GM21717 (cell line): ENCODE data around the gene MCF2.
"Not testable (repeated sequence)": the region's sequence is repeated elsewhere in the genome, so short reads cannot be mapped to it uniquely, and the experiment has no call there.

Experiments used
- ATAC-seq: cut with Tn5 transposase; IDR thresholded peaks from one replicate; pipeline ENCODE4 v1.9.1; 2021; ENCODE audit warnings: mild to moderate bottlenecking, moderate library complexity; ENCODE audit not compliant: unreplicated experiment

The MCF2 gene, protein sequence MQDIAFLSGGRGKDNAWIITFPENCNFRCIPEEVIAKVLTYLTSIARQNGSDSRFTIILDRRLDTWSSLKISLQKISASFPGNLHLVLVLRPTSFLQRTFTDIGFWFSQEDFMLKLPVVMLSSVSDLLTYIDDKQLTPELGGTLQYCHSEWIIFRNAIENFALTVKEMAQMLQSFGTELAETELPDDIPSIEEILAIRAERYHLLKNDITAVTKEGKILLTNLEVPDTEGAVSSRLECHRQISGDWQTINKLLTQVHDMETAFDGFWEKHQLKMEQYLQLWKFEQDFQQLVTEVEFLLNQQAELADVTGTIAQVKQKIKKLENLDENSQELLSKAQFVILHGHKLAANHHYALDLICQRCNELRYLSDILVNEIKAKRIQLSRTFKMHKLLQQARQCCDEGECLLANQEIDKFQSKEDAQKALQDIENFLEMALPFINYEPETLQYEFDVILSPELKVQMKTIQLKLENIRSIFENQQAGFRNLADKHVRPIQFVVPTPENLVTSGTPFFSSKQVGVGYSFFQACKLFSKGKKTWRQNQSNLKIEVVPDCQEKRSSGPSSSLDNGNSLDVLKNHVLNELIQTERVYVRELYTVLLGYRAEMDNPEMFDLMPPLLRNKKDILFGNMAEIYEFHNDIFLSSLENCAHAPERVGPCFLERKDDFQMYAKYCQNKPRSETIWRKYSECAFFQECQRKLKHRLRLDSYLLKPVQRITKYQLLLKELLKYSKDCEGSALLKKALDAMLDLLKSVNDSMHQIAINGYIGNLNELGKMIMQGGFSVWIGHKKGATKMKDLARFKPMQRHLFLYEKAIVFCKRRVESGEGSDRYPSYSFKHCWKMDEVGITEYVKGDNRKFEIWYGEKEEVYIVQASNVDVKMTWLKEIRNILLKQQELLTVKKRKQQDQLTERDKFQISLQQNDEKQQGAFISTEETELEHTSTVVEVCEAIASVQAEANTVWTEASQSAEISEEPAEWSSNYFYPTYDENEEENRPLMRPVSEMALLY

DNA sequence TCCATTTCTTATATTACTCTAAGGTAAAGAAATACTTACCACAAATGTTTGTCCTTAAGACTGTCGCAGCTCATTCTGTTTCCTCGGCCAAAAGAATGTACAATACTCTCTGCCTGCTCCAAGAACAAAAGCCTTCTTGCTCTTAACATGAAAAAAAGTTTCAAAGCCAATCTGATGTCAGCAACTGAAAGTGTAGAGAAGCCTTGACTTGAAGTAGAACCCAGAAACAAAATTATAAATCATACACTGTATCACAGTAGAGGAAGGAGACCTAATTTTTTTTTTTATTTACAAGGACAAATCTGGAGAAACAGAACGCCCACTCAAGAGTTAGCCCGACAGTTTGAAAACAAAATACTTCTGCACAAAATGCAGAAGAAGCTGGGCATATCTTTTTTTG lies at the start of gene MCF2:
MCF2 (minus strand) TSS at position 101 of the 400 bp plus-strand sequence. CDS start 56,423 bp downstream, outside the sequence.
- no peak for ATAC-seq

DNA sequence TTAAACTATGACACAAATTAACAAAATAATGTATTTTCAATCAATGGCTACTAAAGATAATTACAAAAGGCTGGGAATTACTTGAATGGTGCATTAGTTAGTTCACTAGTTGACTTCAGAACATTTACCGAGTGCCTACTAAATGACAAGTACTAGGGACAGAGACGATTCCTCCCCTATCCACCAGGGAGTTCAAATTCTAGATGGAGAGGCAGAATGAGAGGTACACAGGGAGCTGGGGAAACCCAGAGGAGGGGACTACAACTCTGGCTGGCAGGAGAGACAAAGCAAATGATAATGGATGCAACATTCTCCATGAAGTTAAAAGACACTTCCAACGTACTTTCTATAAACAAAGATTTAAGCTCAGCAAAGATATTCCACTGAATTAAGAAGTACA lies 43.1 kb upstream of the MCF2 start:
- ATAC-seq, result no peak

DNA sequence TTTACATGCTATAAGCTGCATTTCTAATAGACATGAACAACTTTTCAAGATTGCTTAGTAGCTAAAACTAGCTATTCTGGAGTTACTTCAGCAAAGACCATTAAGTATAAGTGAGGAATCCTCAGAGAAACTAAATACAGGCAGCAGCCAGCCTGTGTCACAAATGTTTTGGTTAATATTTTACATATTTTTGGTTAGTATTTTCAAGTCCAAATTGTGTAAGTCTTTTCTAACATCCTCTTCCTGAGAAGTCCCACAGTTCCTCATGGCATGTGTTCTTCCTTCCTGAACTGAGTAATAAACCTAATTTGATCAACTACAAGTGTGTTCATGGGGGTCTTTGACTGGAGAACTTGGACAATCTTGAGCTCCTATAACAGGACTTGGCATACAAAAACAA lies 42.4 kb upstream of the MCF2 start:
- ATAC-seq, result no peak

DNA sequence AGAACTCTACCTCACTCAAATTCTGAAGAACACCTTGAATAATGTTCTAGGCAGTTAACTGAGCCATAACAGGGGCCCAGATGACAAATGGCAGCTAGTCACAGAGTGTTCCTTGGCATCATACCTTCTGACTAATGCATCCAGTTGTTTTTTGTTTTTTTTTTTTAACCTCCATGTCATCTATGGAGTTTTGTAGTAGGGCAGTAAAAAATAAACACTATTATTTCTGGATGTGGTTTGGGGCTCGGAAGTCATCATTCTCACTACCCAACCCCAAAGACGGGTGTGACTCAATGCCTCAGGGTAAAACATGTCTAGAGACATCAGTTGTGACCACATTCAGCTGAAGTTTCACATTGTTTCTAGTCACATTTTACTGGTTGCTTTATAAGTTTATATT lies 31.2 kb upstream of the MCF2 start:
- ATAC-seq, result peak; percentile 91

DNA sequence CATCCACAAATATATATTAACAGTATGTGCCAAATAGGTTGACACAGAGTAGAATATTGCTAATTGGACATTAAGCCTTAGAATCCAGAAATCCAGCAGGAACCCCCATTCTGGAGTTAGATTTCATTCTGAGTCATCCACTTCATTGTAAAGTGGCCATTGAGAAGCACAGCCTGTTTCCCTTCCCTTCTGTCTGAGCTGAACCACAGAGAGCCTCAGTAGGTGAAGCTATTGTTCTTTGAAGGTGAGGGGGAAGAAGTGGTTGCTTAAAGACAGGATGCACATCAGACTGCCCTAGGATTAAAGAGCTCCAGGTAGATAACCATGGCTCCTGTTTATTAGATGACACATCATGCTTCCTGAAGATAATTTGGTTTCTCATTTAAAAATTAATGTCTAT lies 30.6 kb upstream of the MCF2 start:
- peak; percentile 67 for ATAC-seq

DNA sequence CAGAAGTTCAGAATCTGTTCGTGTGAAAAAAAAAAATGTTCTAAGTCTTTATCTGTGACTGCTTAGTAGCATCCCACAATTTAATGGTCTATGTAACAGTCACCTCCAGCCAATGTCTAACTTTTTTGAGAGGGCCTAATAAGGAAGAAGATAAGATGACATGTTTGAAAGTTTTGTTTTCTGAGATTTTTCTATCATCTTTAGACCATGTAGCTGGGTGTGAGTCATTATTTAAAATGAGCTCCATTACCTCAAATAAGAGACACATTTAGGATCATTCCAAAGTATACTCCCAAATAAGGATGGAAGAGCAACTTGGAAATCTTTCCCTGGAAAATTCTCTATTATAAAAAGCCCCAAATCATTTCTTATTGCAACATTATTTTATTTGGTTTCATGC lies 28.2 kb upstream of the MCF2 start:
- ATAC-seq, result no peak

DNA sequence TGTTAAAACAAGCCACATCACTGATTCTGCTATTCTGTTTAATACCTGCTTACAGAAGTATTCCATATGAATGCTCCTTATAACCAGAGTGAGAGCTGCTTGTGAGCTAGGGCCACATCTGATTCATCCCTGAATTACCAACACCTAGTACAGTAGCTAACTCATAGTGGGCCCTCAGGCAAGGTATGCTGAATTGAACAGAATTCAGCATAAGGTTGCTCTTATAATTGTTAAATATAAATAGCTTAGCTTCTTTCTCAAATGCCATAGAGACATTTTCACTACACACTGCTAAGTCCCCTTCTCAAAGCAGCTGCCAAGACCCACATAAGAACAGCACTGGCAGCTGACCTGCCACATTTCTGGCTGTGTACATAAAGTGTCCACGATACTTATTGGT lies 27.0 kb upstream of the MCF2 start:
- ATAC-seq, result no peak

DNA sequence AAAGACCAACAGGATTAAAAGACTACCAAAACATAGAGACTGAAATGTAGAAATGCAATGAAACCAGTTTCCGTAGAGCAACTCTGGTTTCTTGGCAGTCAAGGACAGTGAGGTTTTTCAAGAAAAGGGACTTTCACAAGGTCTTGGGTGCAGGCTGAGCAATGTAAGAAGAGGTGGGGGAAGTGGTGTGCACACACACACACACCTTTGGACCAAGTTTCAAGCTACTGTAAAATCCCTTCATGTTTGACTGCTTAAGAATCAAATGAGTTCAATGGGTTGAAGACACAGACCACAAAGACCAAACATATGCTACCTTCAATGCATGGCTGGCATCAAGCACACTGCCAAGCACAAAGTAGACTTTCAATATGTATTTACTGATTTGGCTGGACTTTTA lies 17.8 kb upstream of the MCF2 start:
- peak; percentile 92 for ATAC-seq

DNA sequence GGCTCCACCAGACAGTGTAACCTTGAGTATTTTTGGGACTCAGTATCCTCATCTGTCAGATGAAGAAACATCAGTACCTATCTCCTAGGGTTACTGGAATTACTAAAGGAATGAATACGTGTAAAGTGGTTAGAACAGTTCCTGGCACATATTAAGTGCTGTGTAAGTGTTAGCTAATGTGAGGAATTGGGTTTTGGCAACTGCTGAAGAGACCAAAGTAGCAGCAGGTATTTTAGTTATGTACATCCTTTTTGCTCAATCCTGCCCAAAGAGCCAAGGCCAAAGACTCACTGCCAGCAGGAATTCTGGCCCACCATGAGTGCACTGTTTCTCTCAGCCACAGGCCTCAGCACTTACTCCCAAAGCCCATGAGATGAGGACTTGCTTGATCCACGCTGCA lies 16.7 kb upstream of the MCF2 start:
- ATAC-seq, result no peak

DNA sequence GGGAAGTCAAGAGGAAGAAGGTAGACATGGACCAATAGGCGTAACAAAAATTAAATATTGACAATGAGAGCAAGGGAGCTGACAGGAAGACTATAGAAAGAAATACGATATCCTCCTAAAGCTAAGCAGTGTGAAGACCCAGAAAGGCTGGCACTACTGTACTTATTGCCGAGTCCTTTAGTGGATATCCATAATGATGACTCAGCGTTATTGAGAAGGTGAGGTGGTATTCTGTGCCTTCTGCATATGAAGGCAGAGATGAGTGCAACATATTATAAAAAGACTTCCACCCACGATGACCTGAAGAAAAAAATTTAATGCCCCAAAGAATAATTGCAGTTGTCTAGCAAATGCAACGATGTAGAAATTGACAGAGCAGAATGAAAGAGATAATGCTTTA lies 13.0 kb upstream of the MCF2 start:
- no peak for ATAC-seq

DNA sequence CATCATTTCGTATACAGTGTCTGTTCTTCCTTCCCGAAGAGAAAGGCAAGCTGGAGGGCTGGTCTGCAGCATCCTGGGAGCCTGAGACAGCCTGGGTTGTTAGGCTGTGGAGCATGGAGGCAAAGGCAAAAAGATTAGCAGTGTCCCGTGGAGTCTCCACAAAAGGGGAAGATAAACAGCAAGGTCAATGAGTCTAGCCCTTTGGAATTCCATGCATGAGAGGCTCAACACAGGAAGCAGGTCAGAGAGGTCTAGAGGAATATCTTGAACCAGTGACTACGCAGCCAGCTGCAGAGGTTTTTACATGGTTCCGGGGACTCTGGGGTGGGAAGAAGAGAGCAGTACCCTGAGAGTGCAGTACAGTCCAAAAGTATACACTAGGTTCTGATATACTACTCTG lies 12.2 kb upstream of the MCF2 start:
- ATAC-seq, result no peak

DNA sequence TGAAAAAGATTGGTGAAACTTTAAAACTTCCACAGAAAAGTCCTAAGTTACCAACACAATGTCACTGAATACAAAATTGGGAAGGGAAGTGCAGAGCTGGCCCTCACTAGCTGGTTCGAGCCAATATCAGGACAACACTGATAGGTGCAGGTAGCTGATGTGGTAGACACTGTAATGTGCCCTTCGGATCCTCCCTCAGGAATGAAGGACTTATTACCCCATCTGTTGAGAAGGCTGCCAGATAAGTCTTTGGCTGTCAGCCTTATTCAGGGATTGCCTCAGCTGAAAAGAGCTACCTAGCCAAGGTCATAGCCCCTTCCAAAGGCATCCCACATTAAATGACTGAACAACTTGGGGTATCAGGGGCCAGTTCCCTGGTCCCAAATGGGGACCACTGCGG lies 5.3 kb downstream of the MCF2 start:
- no peak for ATAC-seq

DNA sequence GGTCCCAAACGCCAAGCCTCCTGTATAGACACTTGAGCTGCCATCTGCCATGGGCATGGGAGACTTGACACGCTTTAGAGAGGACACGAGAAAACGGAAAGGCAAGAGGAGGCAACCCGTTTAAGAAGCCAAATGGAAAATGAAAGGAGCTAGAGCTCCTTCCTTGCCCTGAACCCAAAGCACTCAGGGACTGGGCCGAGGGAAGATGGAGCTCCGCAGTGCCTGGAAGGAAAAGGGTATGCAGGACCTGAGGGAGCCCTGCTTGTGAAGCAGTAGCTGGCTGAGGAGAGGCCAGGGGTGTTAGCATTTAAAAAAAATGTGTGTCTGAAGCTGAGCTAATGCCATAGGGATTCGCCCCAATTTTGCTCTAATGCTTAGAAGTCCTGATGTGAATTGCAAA lies 15.1 kb downstream of the MCF2 start:
- no peak for ATAC-seq

DNA sequence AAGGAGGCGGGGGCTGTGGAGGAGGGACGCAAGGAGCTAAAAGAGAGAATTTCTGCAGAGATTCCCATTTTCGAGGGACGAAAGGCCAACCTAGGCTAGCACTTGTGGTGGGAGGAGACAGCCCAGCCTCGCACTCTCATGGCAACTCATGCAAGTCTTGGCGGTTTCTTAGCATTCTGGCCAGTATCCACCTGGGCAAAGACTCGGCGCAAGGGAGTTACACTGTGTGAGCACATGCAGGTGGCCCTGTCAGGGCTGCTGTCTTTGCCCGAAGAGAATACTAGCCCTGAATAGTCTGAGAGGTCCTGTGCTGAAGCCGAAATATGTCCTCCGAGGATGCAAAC lies 15.5 kb downstream of the MCF2 start:
- ATAC-seq, result no peak

DNA sequence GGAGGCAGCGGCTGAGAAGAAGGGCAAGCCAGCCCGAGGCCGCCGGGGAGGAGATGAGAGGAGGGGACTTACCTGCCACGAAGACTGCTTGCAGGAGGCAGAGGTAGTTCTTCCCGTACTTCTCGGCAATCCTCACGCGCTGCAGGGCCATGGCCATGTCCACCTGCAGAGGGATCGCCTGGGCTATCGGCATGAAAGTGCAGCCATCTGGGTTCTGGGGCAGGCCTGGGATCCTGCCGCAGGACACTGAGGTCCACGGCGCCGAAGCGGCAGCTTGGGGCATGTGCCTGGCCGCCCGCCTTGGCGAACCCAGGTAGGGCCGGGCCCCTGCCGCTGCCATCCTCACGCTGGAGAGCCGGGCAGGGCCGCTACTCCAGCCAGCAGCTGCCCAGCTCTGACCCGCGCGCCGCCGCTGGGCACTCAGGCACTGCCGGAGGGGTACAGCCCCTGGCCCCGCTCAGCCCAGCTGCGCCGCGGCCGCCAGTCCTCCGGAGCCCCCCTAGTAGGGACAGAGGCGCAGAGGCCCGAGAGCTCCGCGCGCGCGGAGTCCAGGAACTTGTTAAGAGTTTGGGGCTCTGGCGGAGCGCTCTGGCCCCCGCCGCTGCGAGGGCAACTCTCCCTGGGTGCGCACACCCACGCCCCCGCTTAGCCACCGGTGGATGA lies 16.0 kb downstream of the MCF2 start:
- ATAC-seq, result no peak

DNA sequence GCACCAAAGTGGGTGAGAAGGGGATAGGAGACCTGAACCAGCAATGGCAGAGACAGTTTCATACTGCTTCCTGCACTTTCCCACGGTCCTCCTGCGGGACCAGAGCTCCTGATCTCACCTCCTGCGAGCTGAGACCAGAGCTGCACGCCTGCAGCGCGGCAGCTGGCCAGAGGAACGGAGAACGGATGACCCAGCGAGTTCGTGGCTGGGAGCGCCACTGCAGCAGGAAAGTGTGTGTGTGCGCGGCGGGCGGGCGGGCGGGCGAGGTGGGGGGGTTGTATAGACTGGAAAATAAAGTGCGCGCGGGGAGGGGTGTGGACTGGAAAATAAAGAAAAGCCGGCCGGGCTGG lies 16.5 kb downstream of the MCF2 start:
- no peak for ATAC-seq

DNA sequence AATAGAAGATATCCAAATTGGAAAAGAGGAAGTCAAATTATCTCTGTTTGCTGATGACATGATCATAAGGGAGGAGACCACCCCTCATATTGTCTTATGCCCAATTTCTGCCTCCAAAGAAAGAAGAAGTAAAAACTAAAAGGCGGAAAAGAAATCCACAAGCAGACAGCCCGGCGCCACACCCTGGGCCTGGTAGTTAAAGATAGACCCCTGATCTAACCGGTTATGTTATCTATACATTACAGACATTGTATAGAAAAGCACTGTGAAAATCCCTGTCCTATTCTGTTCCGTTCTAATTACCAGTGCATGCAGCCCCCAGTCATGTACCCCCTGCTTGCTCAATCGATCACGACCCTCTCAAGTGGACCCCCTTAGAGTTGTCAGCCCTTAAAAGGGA lies 22.8 kb downstream of the MCF2 start:
- not testable (repeated sequence) for ATAC-seq

DNA sequence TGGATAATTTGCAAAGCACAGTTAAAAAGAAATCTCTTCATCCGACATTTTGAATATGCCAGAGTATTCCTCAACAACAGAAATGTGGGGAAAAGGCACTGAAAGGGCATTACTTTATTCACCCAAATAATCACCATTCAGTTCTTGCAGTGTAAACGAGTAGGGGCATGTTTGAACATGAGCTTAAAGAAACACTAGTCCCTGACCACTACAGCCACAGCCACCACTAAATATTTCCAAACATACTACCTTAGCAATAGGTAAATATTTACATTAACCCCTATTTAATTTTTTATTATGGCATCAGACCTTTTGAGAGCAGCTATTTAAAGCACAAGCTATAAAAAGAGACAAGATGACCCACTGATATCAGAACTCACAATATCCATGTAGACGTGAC lies 27.6 kb downstream of the MCF2 start:
- ATAC-seq, result no peak

DNA sequence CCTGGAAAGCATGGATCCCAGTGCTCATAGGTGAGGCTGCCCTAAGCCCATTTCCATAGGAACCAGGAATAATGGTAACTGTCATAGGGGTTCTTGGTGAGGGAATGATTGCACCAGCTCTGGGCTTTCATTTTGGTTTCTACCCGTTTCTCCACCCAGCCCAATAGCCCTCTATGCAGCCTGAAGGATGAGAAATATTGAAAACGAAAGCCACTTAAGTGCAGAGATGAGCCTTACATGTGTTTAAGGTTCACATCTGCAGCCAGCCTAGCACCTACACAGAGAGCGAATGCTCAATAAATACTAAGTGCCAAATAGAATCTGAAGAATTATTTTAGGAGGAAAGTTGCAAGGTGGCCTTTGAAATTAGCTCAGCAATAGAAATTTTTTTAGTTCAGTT lies 60.4 kb downstream of the MCF2 start:
- peak; percentile 97 for ATAC-seq

DNA sequence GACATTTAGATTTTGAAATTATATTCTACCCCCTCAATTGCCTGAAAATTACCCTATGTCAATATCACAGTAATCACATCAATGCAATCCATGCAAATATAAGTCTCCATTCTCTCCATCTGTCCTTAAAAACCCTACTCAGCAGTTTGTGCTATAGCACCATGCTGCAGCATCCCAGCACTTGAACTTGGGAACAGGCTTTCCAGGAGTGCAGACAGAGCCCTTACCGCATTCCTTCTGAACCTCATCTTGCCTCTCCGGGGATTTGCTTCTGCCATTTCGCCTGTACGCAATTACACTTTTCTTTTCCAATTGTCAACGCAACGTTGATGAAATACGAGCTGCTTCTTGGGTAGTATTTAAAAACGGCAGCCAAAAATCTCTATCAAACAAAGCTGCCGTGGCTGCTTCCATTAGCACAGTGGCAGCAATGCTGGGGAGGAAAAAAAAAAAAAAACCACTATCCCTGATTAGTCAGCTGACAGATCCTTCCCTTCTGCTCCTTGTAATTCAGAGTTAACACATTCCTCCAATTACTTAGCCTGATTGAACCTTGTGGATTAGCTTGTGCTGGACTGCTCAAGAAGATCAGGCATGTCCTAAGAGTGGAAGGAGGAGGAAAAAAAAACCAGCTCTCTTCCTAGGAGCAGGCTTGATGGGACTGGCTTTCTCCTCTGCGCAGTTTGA lies 65.6 kb downstream of the MCF2 start:
- ATAC-seq, result no peak

DNA sequence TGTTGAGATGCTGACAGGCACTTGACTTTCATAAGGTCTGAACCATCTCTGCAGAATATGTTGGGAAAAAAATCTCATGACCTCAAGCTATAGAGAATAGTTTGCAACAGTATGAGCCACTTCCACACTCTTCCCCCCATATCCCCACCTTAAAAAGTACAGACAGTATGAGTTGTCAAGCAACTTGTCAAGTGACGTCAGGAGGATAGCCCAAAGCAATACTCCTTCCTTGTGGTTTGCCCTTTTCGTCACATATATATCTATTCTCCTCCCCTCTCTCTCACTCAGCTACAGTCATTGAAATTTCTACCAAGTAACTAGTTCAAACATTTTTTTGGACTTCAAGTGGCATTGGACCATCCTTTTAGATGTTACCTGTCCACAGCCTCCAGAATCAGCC lies 67.7 kb downstream of the MCF2 start:
- no peak for ATAC-seq
